Breast epithelium (tissue), 4 donors: Measurements from ENCODE around the gene LPAR3. TPM values are rescaled to one million over a fixed set of nuclear protein-coding genes. Genes with fewer than 3 reads are reported as not detected.

Experiments used
- DNase-seq, 2 donors: peaks; one replicate each; pipeline ENCODE4 v3.0.0-alpha.2; 2019; ENCODE audit warnings: low spot score in 2 of 2
- H3K27ac ChIP-seq, 2 donors: fragments of 200-600 bp; sonication (generic) in 1 of 2; one replicate each; pipeline ENCODE4 v1.5.1; 2016 to 2019; ENCODE audit warnings: mild to moderate bottlenecking in 1 of 2
- H3K27me3 ChIP-seq, 2 donors: fragments of 200-600 bp; sonication (generic) in 1 of 2; one replicate each; pipeline versions ENCODE4 v1.5.1 to v1.6.0; 2017 to 2019; ENCODE audit warnings: control low read depth in 1 of 2, mild to moderate bottlenecking in 1 of 2
- H3K36me3 ChIP-seq: fragments of 200-600 bp; one replicate; pipeline ENCODE4 v1.5.1; 2019
- H3K4me1 ChIP-seq, 2 donors: fragments of 200-600 bp; sonication (generic); one replicate each; pipeline ENCODE4 v1.5.1; 2016 to 2019; ENCODE audit warnings: control low read depth in 1 of 2
- H3K4me3 ChIP-seq, 3 donors: fragments of 200-600 bp; sonication (generic); 1 replicate in 2 of 3; 2 replicates in 1 of 3; pipeline ENCODE4 v1.5.1; 2016 to 2019; ENCODE audit warnings: mild to moderate bottlenecking in 3 of 3, moderate library complexity in 2 of 3
- H3K9me3 ChIP-seq, 2 donors: fragments of 200-600 bp; sonication (generic) in 1 of 2; one replicate each; pipeline ENCODE4 v1.5.1; 2016 to 2019; ENCODE audit warnings: control low read depth in 1 of 2
- POLR2A ChIP-seq: fragments of 450-650 bp; IDR thresholded peaks from one replicate; pipeline ENCODE4 v1.6.1; 2016; ENCODE audit warnings: antibody characterized with exemption, mild to moderate bottlenecking, moderate library complexity
- POLR2AphosphoS5 ChIP-seq, 3 donors: sonication (generic); formaldehyde crosslinking; IDR thresholded peaks; one replicate each; pipeline ENCODE4 v1.6.1; 2017; ENCODE audit warnings: antibody characterized with exemption in 3 of 3
- intact Hi-C: fragments of 100-400 bp; cut with DNase I; formaldehyde crosslinking; loops from one replicate; pipeline ENCODE4 v1.15.1; 2023; ENCODE audit warnings: low total_unique reads
- total RNA-seq, 3 donors: library from RNA; depleted of rRNA; stranded (reverse); fragments of >200 nt; gene quantifications; one replicate each; pipeline ENCODE4 v1.1.0, GENCODE V29; 2016
- TF ChIP-seq, protein P1 (sequence below), 3 donors: fragments of 450-650 bp; IDR thresholded peaks; one replicate each; pipeline ENCODE4 v1.5.1; 2016 to 2017; ENCODE audit warnings: antibody characterized with exemption in 3 of 3, mild to moderate bottlenecking in 3 of 3, moderate library complexity in 3 of 3

Gene LPAR3
- total RNA-seq, 3 donors from 2014 or later, result 1.6 to 3.7 TPM; not detected in 1

DNA sequence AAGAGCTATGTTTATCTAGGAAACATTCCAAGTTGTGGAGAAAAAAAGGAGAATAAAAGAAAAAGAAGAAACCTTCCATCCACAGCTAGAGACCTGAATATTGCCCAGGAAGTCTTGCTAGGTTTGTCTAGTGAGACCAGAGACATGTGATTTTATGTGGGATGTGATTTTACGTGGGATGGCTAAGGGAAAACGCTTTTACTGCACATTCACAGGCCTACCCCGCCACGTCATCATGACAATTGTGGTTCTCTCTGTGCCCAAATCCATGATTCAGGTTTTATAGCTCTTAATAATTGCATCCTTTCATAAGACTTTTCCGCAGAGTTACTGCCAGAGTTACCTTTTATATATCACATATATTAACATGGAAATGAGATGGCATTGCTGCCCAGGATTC lies 116.4 kb downstream of the LPAR3 start:
- intact Hi-C loops, result no loop called here
- no peaks in the 10 kb centered on the region for H3K4me1 ChIP-seq
- H3K9me3 ChIP-seq, result no peaks in the 10 kb centered on the region
- TF ChIP-seq, protein P1, sequence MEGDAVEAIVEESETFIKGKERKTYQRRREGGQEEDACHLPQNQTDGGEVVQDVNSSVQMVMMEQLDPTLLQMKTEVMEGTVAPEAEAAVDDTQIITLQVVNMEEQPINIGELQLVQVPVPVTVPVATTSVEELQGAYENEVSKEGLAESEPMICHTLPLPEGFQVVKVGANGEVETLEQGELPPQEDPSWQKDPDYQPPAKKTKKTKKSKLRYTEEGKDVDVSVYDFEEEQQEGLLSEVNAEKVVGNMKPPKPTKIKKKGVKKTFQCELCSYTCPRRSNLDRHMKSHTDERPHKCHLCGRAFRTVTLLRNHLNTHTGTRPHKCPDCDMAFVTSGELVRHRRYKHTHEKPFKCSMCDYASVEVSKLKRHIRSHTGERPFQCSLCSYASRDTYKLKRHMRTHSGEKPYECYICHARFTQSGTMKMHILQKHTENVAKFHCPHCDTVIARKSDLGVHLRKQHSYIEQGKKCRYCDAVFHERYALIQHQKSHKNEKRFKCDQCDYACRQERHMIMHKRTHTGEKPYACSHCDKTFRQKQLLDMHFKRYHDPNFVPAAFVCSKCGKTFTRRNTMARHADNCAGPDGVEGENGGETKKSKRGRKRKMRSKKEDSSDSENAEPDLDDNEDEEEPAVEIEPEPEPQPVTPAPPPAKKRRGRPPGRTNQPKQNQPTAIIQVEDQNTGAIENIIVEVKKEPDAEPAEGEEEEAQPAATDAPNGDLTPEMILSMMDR (IDR thresholded peaks at IDR 0.05), result no peak
- no peak for TF ChIP-seq POLR2AphosphoS5 (IDR thresholded peaks at IDR 0.05)
- no peaks in the 10 kb centered on the region for H3K36me3 ChIP-seq
- H3K27me3 ChIP-seq, result no peaks in the 10 kb centered on the region
- no peak overlapping the region for H3K4me3 ChIP-seq
- no peak for DNase-seq
- H3K27ac ChIP-seq, result no peak overlapping the region

DNA sequence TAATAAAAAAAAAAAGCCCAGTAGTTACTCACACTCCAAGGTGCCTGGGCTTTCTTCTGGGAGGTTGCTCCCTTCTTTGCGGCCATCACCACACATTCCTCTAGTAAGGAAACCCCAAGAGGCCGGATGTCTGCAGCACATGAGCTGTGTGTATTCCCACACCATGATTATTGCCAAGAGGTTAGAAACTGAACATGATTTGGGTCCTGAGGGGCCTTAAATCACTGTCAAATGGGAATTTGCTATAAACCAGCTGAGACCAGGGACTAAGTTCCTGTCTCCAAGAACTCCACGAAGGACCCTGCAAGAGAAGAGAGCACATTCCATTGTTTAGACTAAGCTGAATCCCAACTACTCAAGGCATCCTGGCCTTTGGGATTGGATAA lies 117.5 kb downstream of the LPAR3 start:
- no peak for DNase-seq
- no peaks in the 10 kb centered on the region for H3K9me3 ChIP-seq
- H3K36me3 ChIP-seq, result no peaks in the 10 kb centered on the region
- TF ChIP-seq POLR2A (no peak), POLR2AphosphoS5 (IDR thresholded peaks at IDR 0.05) (no peak)
- TF ChIP-seq, protein P1 (IDR thresholded peaks at IDR 0.05), result no peak
- no peaks in the 10 kb centered on the region for H3K27me3 ChIP-seq
- H3K27ac ChIP-seq, result no peak overlapping the region
- H3K4me1 ChIP-seq, result no peaks in the 10 kb centered on the region
- intact Hi-C loops, result no loop called here
- no peak overlapping the region for H3K4me3 ChIP-seq

DNA sequence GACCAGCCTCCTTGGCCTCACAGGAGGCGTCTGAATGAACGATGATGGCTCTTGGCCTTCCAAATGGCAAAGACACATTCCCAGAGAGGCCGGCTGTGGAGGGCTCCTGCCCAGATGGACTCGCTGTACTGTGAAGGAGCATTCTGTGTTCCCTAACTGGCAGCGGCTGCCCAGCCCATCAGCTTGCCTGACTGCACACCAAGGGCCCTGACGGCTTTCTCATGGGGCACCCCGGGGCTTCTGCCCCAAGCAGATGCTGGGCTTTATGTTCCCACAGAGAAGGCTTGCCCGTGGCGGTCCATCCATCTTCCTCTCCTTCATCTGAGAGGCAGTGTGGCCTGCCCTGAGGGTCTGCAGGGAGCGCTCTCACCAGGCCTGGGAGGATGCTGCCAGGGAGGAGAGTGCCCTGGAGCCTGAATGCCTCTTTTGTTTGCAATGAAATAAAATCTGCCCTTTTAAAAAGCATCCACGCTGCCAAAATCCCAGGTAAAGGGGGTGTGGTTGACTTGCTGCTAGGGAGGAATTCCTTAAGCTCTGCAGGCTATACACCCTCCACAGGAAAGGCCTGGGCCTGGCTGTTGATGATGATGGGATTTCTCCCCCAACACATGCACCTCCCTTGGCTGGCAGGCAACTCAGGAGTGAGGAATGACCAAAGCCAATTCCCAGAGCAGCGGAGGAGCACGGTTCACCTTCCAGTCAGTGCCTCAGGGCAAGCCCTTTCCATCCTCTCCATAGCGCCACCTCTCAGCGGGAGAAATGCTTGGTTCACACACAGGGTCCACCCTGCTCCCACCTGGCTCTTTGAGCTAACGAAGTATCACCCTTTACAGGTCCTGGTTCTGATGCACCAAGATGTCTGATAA lies 118.1 kb downstream of the LPAR3 start:
- H3K36me3 ChIP-seq, result no peaks in the 10 kb centered on the region
- DNase-seq, result no peak
- no peaks in the 10 kb centered on the region for H3K9me3 ChIP-seq
- H3K4me1 ChIP-seq, result no peaks in the 10 kb centered on the region
- H3K4me3 ChIP-seq, result no peak overlapping the region
- intact Hi-C loops, result no loop called here
- no peaks in the 10 kb centered on the region for H3K27me3 ChIP-seq
- TF ChIP-seq, protein P1 (IDR thresholded peaks at IDR 0.05), result no peak
- TF ChIP-seq POLR2AphosphoS5 (IDR thresholded peaks at IDR 0.05), result no peak
- no peak for TF ChIP-seq POLR2A
- H3K27ac ChIP-seq, result no peak overlapping the region

DNA sequence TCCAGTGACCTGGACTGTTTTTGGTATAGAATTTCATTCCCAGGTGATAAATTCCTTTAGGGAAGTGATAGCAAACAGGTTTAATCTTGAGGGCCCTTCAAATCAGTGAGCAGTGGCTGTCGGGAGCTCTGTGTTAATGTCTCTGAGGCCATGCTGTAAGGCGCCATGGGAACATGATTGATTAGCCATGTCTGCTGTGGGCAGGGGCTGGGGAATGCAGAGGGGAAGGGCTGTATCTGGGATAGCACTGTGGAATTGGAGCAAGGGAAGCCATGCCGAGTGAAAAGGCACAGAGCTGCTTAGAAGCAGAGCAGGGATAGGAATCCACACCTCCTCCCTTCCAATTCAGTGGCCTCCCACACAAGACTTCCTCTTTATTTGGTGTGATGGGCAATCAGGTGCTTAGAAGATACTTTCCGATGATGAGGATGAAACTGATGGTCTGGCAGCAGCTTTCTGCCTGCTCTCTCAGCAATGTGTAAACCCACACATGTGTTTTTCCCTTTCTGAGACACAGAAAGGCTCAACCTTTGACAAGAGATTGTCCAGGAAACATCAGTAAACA lies 119.0 kb downstream of the LPAR3 start:
- intact Hi-C loops, result no loop called here
- H3K4me1 ChIP-seq, result no peaks in the 10 kb centered on the region

DNA sequence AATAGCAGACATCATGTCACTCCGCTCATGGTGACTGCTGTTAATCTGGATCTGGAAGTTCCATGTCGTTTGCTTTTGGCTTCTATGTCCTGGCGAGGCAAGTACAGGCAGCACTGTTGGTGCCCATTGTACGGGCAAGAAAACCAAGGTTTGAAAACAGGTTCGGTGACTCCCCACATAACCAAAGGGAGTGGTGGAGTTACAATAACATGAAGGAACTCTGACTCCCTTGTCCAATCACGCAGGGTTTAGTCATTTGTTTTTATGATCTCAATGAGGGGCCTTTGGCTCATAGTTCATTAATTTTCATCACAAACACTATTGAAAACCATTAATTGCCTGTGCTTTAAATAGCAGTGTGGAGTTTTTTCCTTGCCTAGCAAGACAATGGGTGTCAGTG lies 119.8 kb downstream of the LPAR3 start:
- intact Hi-C loops, result no loop called here
- Histone ChIP-seq H3K9me3 (no peaks in the 10 kb centered on the region), H3K36me3 (no peaks in the 10 kb centered on the region), H3K27ac (no peak overlapping the region), H3K27me3 (no peaks in the 10 kb centered on the region), H3K4me1 (no peaks in the 10 kb centered on the region), H3K4me3 (no peak overlapping the region)
- DNase-seq, result no peak
- TF ChIP-seq, protein P1 (IDR thresholded peaks at IDR 0.05), result no peak
- TF ChIP-seq POLR2A, result no peak
- TF ChIP-seq POLR2AphosphoS5 (IDR thresholded peaks at IDR 0.05), result no peak

More for the DNA sequence above, 119.0 kb downstream of the LPAR3 start:
- no peak for TF ChIP-seq POLR2A
- no peak for TF ChIP-seq POLR2AphosphoS5 (IDR thresholded peaks at IDR 0.05)
- TF ChIP-seq, protein P1 (IDR thresholded peaks at IDR 0.05), result no peak
- Histone ChIP-seq H3K9me3 (no peaks in the 10 kb centered on the region), H3K4me3 (no peak overlapping the region), H3K27ac (no peak overlapping the region), H3K27me3 (no peaks in the 10 kb centered on the region), H3K36me3 (no peaks in the 10 kb centered on the region)
- no peak for DNase-seq
